Heart right ventricle (tissue), 16 donors: Measurements from ENCODE around the gene OSGEPL1. TPM values are rescaled to one million over a fixed set of nuclear protein-coding genes. Genes with fewer than 3 reads are reported as not detected.
A peak's percentile ranks its signal among the peaks of the same experiment; 100 is the strongest.

Experiments
- ATAC-seq, 8 donors: fragments of 200-7000 bp; cut with Tn5 transposase; one replicate each; pipeline ENCODE4 v1.9.1; 2020; ENCODE audit warnings: mild to moderate bottlenecking in 8 of 8, moderate library complexity in 8 of 8, moderate number of reproducible peaks in 1 of 8
- DNase-seq, 2 donors: peaks; one replicate each; pipeline ENCODE4 v3.0.0-alpha.2; 2020
- H3K27ac ChIP-seq, 10 donors: fragments of 200-600 bp; sonication (generic) in 2 of 10; one replicate each; pipeline versions ENCODE4 v1.5.0 to v1.8.0; 2020 to 2022; ENCODE audit warnings: mild to moderate bottlenecking in 3 of 10
- H3K27me3 ChIP-seq, 7 donors: fragments of 200-600 bp; one replicate each; pipeline ENCODE4 v1.8.0; 2021 to 2022; ENCODE audit warnings: mild to moderate bottlenecking in 2 of 7
- H3K36me3 ChIP-seq, 9 donors: fragments of 200-600 bp; sonication (generic) in 1 of 9; one replicate each; pipeline versions ENCODE4 v1.5.0 to v1.8.0; 2020 to 2022; ENCODE audit warnings: mild to moderate bottlenecking in 2 of 9
- H3K4me1 ChIP-seq, 9 donors: fragments of 200-600 bp; sonication (generic) in 1 of 9; one replicate each; pipeline versions ENCODE4 v1.5.0 to v1.8.0; 2020 to 2022; ENCODE audit warnings: mild to moderate bottlenecking in 4 of 9
- H3K4me3 ChIP-seq, 10 donors: fragments of 200-600 bp; sonication (generic) in 2 of 10; one replicate each; pipeline versions ENCODE4 v1.5.0 to v1.8.0; 2020 to 2022; ENCODE audit warnings: mild to moderate bottlenecking in 7 of 10, moderate library complexity in 2 of 10
- H3K9me3 ChIP-seq, 11 donors: fragments of 200-600 bp in 10 of 11; sonication (generic) in 2 of 11; one replicate each; pipeline versions ENCODE4 v1.5.0 to v1.8.0; 2013 to 2022; ENCODE audit warnings: mild to moderate bottlenecking in 2 of 11, control low read depth in 1 of 11, moderate library complexity in 1 of 11
- CTCF ChIP-seq, 9 donors: fragments of 200-600 bp; sonication (generic) in 2 of 9; IDR thresholded peaks; one replicate each; pipeline versions ENCODE4 v1.5.0 to v1.8.0; 2021 to 2022; ENCODE audit warnings: antibody characterized with exemption in 9 of 9, mild to moderate bottlenecking in 5 of 9, moderate library complexity in 1 of 9
- WGBS, 2 donors: extraction: QIAGEN DNeasy Blood & Tissue Kit; methylation state at CpG; one replicate each; pipeline ENCODE4 v1.1.7; 2013; ENCODE audit warnings: inconsistent platforms in 1 of 2; 5-methylcytosine and 5-hydroxymethylcytosine counted together
- intact Hi-C, 10 donors: fragments of 100-400 bp; cut with DNase I; formaldehyde crosslinking; loops; one replicate each; pipeline versions ENCODE4 v1.11.1 to v1.14.2; 2022
- polyA plus RNA-seq, 2 donors: library from polyadenylated mRNA; stranded (reverse); fragments of 200-250 nt; gene quantifications; one replicate each; pipeline ENCODE4 v1.2.3, GENCODE V29; 2013
- total RNA-seq, 10 donors: library from RNA; stranded (reverse); fragmentation: NEBNext Ultra II Directional in 3 of 10; extraction: Animal tissue kit (Norgen Biotek cat#: 25700) in 3 of 10; gene quantifications; one replicate each; pipeline versions ENCODE4 v1.2.1 to v1.2.4, GENCODE V29; 2021 to 2023
- donor health status: Arrhythmogenic right ventricular cardiomyopathy.
- donor health status: ischemic (EF 13 %, LVEDD 7.1; RV severe dilation, severe dysfunction).
- donor health status: healthy with polysubstance abuse.
- donor health status: DM: no; HTN: yes; CAD: no.
- donor health status: DM: no; HTN: no; CAD: no.
- donor health status: ischemic (EF 25% LVEDD 6.9; RV normal size, moderate dysfunction).
- donor health status: ischemic (EF 25% LVEDD 5.7; RV mildly dilated, moderate dysfunction).
- donor health status: healthy.
- donor health status: DM: yes; HTN: yes; CAD: no.
- donor health status: Ischemic cardiomyopathy.
- donor health status: ischemic (EF 35%, LVEDD 5.7; RV mildly dilated, moderate dysfunction).
- donor health status: nonischemic (EF 11% LVEDD 7.7; RV severe dilation, severe dysfunction).
- donor health status: DM: yes; HTN: yes; CAD: no.
- donor health status: PGD.
- donor health status: ischemic (EF 29% LVEDD 5.4; RV normal size, mild dysfunction).
- donor health status: nonischemic (EF 23%, LVEDD 6.1; RV moderate dilation, normal function).

Gene OSGEPL1
- total and polyA plus RNA-seq, 12 donors = 3.9 to 14.1 (median 9.7) TPM

GRCh38 chr2:189751080-189751658 lies 11.4 kb downstream of the OSGEPL1 start:
- peaks cover 0 to 99% (median 15%) of the 10 kb centered on the region in 9 donors for H3K36me3 ChIP-seq
- ATAC-seq (peak in 2 of 8 donors; percentile 41 to 57), DNase-seq (peak in 1 of 2 donors; percentile 16)
- no peak overlapping the region for H3K27ac ChIP-seq
- no peak overlapping the region for H3K4me3 ChIP-seq
- no peaks in the 10 kb centered on the region for H3K27me3 ChIP-seq
- intact Hi-C loops = no loop called here
- 86% methylated on average over 10 of the region's 10 CpGs for WGBS, 2 donors
- H3K9me3 ChIP-seq = no peaks in the 10 kb centered on the region
- H3K4me1 ChIP-seq = peaks cover 0 to 4% (median 0%) of the 10 kb centered on the region in 9 donors
- peak in 8 of 9 donors; percentile 31 to 64 (median 52) for TF ChIP-seq CTCF (IDR thresholded peaks at IDR 0.05)

- no peak overlapping the region for H3K27ac ChIP-seq
- H3K4me3 ChIP-seq = no peak overlapping the region
- peaks cover 0 to 52% (median 3%) of the 10 kb centered on the region in 9 donors for H3K36me3 ChIP-seq
- DNase-seq = no peak
- no peaks in the 10 kb centered on the region for H3K4me1 ChIP-seq
- TF ChIP-seq CTCF (IDR thresholded peaks at IDR 0.05) = no peak
- intact Hi-C loops = no loop called here
- H3K9me3 ChIP-seq = no peaks in the 10 kb centered on the region
- no peaks in the 10 kb centered on the region for H3K27me3 ChIP-seq
- WGBS, 2 donors = 74 to 82% methylated on average over 3 of the region's 3 CpGs
- no peak for ATAC-seq
These were observed 33.2 kb downstream of the OSGEPL1 start for GRCh38 chr2:189729430-189729829.

- no peaks in the 10 kb centered on the region for H3K27me3 ChIP-seq
- no peaks in the 10 kb centered on the region for H3K9me3 ChIP-seq
- ATAC-seq (no peak), DNase-seq (no peak)
- no peak overlapping the region for H3K27ac ChIP-seq
- H3K4me1 ChIP-seq = no peaks in the 10 kb centered on the region
- H3K4me3 ChIP-seq = no peak overlapping the region
- intact Hi-C loops = no loop called here
- TF ChIP-seq CTCF (IDR thresholded peaks at IDR 0.05) = no peak
- peaks cover 0 to 38% (median 3%) of the 10 kb centered on the region in 9 donors for H3K36me3 ChIP-seq
These were observed 35.7 kb downstream of the OSGEPL1 start for GRCh38 chr2:189726849-189727248.

GRCh38 chr2:189726271-189726670 lies 36.3 kb downstream of the OSGEPL1 start:
- WGBS, 2 donors = 82 to 91% methylated on average over 1 of the region's 1 CpG
- intact Hi-C loops = no loop called here
- Histone ChIP-seq H3K27me3 (no peaks in the 10 kb centered on the region), H3K4me1 (no peaks in the 10 kb centered on the region), H3K27ac (no peak overlapping the region), H3K4me3 (no peak overlapping the region), H3K9me3 (no peaks in the 10 kb centered on the region), H3K36me3 (peaks cover 0 to 38% (median 3%) of the 10 kb centered on the region in 9 donors)
- no peak for TF ChIP-seq CTCF (IDR thresholded peaks at IDR 0.05)
- ATAC-seq (no peak), DNase-seq (no peak)
